Parathyroid adenoma (tissue), 2 donors: ENCODE data around the gene VGF.

ENCODE experiments used
- H2AFZ ChIP-seq: fragments of 300-600 bp; sonication (generic); one replicate; pipeline ENCODE4 v1.7.0; 2017; ENCODE audit warnings: antibody characterized with exemption, mild to moderate bottlenecking
- H3K27ac ChIP-seq: fragments of 300-600 bp; sonication (generic); one replicate; pipeline ENCODE4 v1.7.0; 2017
- H3K27me3 ChIP-seq: fragments of 300-600 bp; sonication (generic); one replicate; pipeline ENCODE4 v1.7.0; 2017; ENCODE audit warnings: low read length; ENCODE audit not compliant: control insufficient read depth, insufficient read depth
- H3K36me3 ChIP-seq: fragments of 300-600 bp; sonication (generic); one replicate; pipeline ENCODE4 v1.7.0; 2017; ENCODE audit warnings: low read length; ENCODE audit not compliant: control insufficient read depth, insufficient read depth
- H3K4me1 ChIP-seq: fragments of 300-600 bp; sonication (generic); one replicate; pipeline ENCODE4 v1.7.0; 2017; ENCODE audit warnings: control low read depth
- H3K4me2 ChIP-seq: fragments of 300-600 bp; sonication (generic); one replicate; pipeline ENCODE4 v1.7.0; 2017; ENCODE audit warnings: low read length
- H3K4me3 ChIP-seq: fragments of 300-600 bp; sonication (generic); one replicate; pipeline ENCODE4 v1.7.0; 2017; ENCODE audit warnings: low read depth, low read length
- H3K79me2 ChIP-seq: fragments of 300-600 bp; sonication (generic); one replicate; pipeline ENCODE4 v1.7.0; 2017; ENCODE audit warnings: control low read depth
- H3K9ac ChIP-seq: fragments of 300-600 bp; sonication (generic); one replicate; pipeline ENCODE4 v1.7.0; 2017; ENCODE audit warnings: mild to moderate bottlenecking
- H3K9me3 ChIP-seq: fragments of 300-600 bp; sonication (generic); one replicate; pipeline ENCODE4 v1.7.0; 2017; ENCODE audit warnings: low read length; ENCODE audit not compliant: control insufficient read depth
- CTCF ChIP-seq: fragments of 300-600 bp; sonication (generic); IDR thresholded peaks from one replicate; pipeline ENCODE4 v1.7.0; 2017; ENCODE audit warnings: antibody characterized with exemption, mild to moderate bottlenecking
- donor health status: primary hyperparathyroidism.

VGF gene

GRCh38 chr7:101165075-101165957 is at the start of gene VGF:
Gene VGF (minus strand): TSS chr7:101165569. CDS start chr7:101164843, 726 bp downstream.
- H3K4me1 ChIP-seq = peaks cover 15% of the 10 kb centered on the region
- no peak within 1 kb of the TSS for H3K4me3 ChIP-seq
- no peak within 1 kb of the TSS for H3K9ac ChIP-seq
- H3K9me3 ChIP-seq = no peaks in the 10 kb centered on the region
- H3K27me3 ChIP-seq = no peaks in the 10 kb centered on the region
- no peak within 1 kb of the TSS for H3K27ac ChIP-seq
- peak within 1 kb of the TSS; percentile 56 for H2AFZ ChIP-seq
- H3K36me3 ChIP-seq = no peaks in the 10 kb centered on the region
- H3K4me2 ChIP-seq = no peak within 1 kb of the TSS
- no peaks in the 10 kb centered on the region for H3K79me2 ChIP-seq
- no peak for TF ChIP-seq CTCF

DNA sequence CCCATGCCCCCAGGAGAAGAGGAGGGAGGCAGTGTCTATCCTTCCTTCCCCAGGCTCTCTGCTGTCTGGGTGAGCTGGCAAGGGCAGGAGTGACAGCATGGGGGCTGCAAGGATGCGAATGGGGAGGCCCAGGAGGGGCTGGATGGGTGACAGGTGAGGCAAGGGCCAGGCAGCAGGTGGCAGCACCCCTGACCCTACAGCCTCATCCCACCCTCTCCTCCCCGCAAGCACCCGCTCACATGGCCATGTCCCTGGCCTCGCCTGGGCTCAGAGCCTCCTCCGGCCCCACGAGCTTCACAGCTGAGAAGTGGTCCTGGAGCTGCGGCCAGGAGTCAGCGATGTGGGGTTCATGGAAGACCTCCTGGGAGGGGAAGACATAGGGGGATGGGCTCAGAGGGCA is 46.6 kb upstream of the VGF start:
- Histone ChIP-seq H3K9me3 (no peaks in the 10 kb centered on the region), H3K27me3 (no peaks in the 10 kb centered on the region), H3K79me2 (no peaks in the 10 kb centered on the region), H3K27ac (no peak overlapping the region), H3K4me2 (no peak overlapping the region), H3K36me3 (no peaks in the 10 kb centered on the region), H2AFZ (no peak overlapping the region), H3K4me3 (no peak overlapping the region), H3K9ac (no peak overlapping the region), H3K4me1 (no peaks in the 10 kb centered on the region)
- TF ChIP-seq CTCF = no peak

DNA sequence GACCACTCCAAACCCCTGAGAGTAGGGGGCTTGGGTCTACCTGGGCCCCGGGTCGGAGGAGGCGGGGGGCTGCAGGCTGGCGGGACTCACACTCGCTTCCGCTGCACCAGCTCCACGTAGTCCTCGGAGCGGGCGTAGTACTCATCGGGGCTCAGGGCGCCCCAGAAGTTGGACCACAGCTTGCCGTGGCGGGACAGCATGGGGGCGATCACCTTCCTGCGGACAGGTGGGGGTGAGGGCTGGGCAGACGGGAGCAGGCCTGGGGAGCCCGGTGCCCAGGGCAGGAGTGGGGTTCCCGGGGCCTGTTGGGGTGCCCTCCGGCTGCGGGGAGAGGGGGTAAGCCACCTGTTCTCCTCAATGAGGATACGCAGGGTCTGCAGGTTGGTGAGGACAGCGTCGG is 46.1 kb upstream of the VGF start:
- Histone ChIP-seq H3K79me2 (no peaks in the 10 kb centered on the region), H3K27me3 (no peaks in the 10 kb centered on the region), H3K27ac (no peak overlapping the region), H3K9me3 (no peaks in the 10 kb centered on the region), H3K36me3 (no peaks in the 10 kb centered on the region), H3K4me3 (no peak overlapping the region), H2AFZ (no peak overlapping the region), H3K4me2 (no peak overlapping the region), H3K9ac (no peak overlapping the region), H3K4me1 (no peaks in the 10 kb centered on the region)
- no peak for TF ChIP-seq CTCF

GRCh38 chr7:101210143-101210542 is 44.8 kb upstream of the VGF start:
- TF ChIP-seq CTCF = no peak
- no peaks in the 10 kb centered on the region for H3K36me3 ChIP-seq
- H3K9ac ChIP-seq = no peak overlapping the region
- H3K4me1 ChIP-seq = no peaks in the 10 kb centered on the region
- no peak overlapping the region for H3K4me2 ChIP-seq
- H2AFZ ChIP-seq = no peak overlapping the region
- no peak overlapping the region for H3K4me3 ChIP-seq
- H3K27me3 ChIP-seq = no peaks in the 10 kb centered on the region
- no peaks in the 10 kb centered on the region for H3K9me3 ChIP-seq
- no peaks in the 10 kb centered on the region for H3K79me2 ChIP-seq
- H3K27ac ChIP-seq = no peak overlapping the region

GRCh38 chr7:101208794-101209193 is 43.4 kb upstream of the VGF start:
- no peak for TF ChIP-seq CTCF
- Histone ChIP-seq H3K9ac (no peak overlapping the region), H3K9me3 (no peaks in the 10 kb centered on the region), H3K4me3 (no peak overlapping the region), H3K4me2 (no peak overlapping the region), H3K79me2 (no peaks in the 10 kb centered on the region), H3K27me3 (no peaks in the 10 kb centered on the region), H2AFZ (no peak overlapping the region), H3K36me3 (no peaks in the 10 kb centered on the region), H3K4me1 (no peaks in the 10 kb centered on the region), H3K27ac (no peak overlapping the region)
